HL-60 (cell line): ENCODE results near the gene ERBB2.

Source experiments
- DNase-seq, 2 experiments: peaks; one replicate each; pipeline ENCODE4 v3.0.0-alpha.2; 2010 to 2020; ENCODE audit warnings: low read depth in 1 of 2, low spot score in 1 of 2
- H3K27ac ChIP-seq: fragments of 250-450 bp; sonication (Bioruptor Pico); replicated peaks from 2 replicates; pipeline ENCODE4 v1.5.1; 2020; ENCODE audit warnings: mild to moderate bottlenecking, moderate library complexity
- H3K27me3 ChIP-seq: fragments of 250-450 bp; sonication (Bioruptor Pico); 2 replicates; pipeline ENCODE4 v1.5.1; 2021; ENCODE audit warnings: mild to moderate bottlenecking, moderate library complexity; ENCODE audit not compliant: insufficient read depth, poor library complexity, severe bottlenecking
- H3K4me3 ChIP-seq: replicated peaks from 2 replicates; pipeline ENCODE4 v1.5.1; 2011; ENCODE audit warnings: mild to moderate bottlenecking, control low read depth, low read length; ENCODE audit not compliant: insufficient read depth
- CTCF ChIP-seq: IDR thresholded peaks from one replicate; pipeline ENCODE4 v1.5.1; 2011; ENCODE audit warnings: low read length, control low read depth, inconsistent platforms; ENCODE audit not compliant: insufficient read depth
- GABPA ChIP-seq: IDR thresholded peaks from 2 replicates; pipeline ENCODE4 v1.6.1; 2012; ENCODE audit warnings: low read depth
- POLR2AphosphoS5 ChIP-seq: IDR thresholded peaks from 2 replicates; pipeline ENCODE4 v1.6.1; 2012; ENCODE audit warnings: low read depth
- REST ChIP-seq: IDR thresholded peaks from 2 replicates; pipeline ENCODE4 v1.6.1; 2012; ENCODE audit warnings: low read depth; ENCODE audit not compliant: insufficient replicate concordance
- SPI1 ChIP-seq: IDR thresholded peaks from 2 replicates; pipeline ENCODE4 v1.6.1; 2012; ENCODE audit warnings: low read depth, mild to moderate bottlenecking, borderline replicate concordance

The ERBB2 gene

GRCh38 chr17:39659279-39660010, 40.4 kb upstream of the ERBB2 start:
- no peak overlapping the region for H3K27ac ChIP-seq
- H3K27me3 ChIP-seq: no peaks in the 10 kb centered on the region
- DNase-seq: no peak
- H3K4me3 ChIP-seq: no peak overlapping the region
- no peak for TF ChIP-seq POLR2AphosphoS5
- no peak for TF ChIP-seq GABPA
- no peak for TF ChIP-seq SPI1
- TF ChIP-seq REST: no peak
- no peak for TF ChIP-seq CTCF

GRCh38 chr17:39660011-39660360, 39.9 kb upstream of the ERBB2 start:
- no peak for DNase-seq
- no peak overlapping the region for H3K27ac ChIP-seq
- no peaks in the 10 kb centered on the region for H3K27me3 ChIP-seq
- no peak overlapping the region for H3K4me3 ChIP-seq
- TF ChIP-seq CTCF (no peak), REST (no peak), SPI1 (no peak), GABPA (no peak), POLR2AphosphoS5 (no peak)

GRCh38 chr17:39660397-39661385, 39.2 kb upstream of the ERBB2 start:
- H3K27me3 ChIP-seq: no peaks in the 10 kb centered on the region
- TF ChIP-seq POLR2AphosphoS5 (no peak), SPI1 (no peak), CTCF (no peak), GABPA (no peak), REST (no peak)
- DNase-seq: no peak
- H3K4me3 ChIP-seq: no peak overlapping the region
- no peak overlapping the region for H3K27ac ChIP-seq
